GM12892 (cell line): ENCODE data around the gene LRIT2.

ENCODE experiments used
- POLR2A ChIP-seq: IDR thresholded peaks from 2 replicates; pipeline ENCODE4 v1.6.1; 2011; ENCODE audit warnings: low read depth, low read length, control low read depth
- TAF1 ChIP-seq: IDR thresholded peaks from 2 replicates; pipeline ENCODE4 v1.6.1; 2011; ENCODE audit warnings: low read depth, mild to moderate bottlenecking, control low read depth, low read length, borderline replicate concordance

GRCh38 chr10:84204122-84204521 is 21.2 kb downstream of the LRIT2 start:
- TF ChIP-seq POLR2A: no peak
- TF ChIP-seq TAF1: no peak
